GM21737 (cell line): ENCODE data around the gene TMEM40.
"Not testable (repeated sequence)": the region's sequence is repeated elsewhere in the genome, so short reads cannot be mapped to it uniquely, and the experiment has no call there.

ENCODE experiments used
- ATAC-seq: cut with Tn5 transposase; IDR thresholded peaks from one replicate; pipeline ENCODE4 v1.9.1; 2021; ENCODE audit warnings: mild to moderate bottlenecking, moderate library complexity; ENCODE audit not compliant: unreplicated experiment

TMEM40 gene

DNA sequence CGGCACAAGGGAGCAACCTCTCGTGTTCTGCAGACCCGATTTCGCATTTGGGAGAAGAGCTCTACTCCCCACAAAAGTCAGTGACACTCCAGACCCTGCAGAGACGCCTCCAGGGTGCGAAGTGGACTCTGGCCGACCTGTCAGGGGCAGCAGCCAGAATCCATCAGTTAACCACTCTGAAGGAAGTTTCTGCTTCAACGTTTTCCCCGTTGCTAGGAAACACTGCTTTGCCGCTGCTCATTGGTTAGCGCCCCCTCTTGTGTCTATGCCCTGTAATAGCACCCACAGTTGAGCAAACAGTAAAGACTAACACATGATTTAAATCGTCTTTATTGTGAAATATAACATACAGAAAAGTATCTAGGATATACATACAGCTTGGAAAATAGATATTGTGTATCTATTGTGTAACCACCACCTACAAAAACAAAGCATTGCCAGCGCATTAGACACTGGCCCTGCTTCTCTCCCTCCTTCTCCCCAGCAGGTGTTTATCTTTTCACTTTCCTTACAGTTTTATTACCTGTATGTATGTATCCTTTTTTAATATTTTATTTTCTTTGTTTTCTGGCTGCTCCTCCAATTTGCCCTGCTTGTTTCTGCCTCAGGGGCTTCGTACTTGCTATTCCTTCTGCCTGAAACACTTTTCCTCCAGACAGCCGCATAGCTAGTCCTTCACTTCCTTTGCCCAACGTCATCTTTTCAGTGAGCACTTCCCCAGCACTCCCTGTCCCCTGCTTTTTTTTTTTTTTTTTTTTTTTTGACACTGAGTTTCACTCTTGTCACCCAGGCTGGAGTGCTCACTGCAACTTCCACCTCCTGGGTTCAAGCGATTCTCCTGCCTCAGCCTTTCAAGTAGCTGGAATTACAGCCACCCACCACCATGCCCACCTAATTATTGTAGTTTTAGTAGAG lies 38.8 kb downstream of the TMEM40 start:
- ATAC-seq = peak; percentile 78

DNA sequence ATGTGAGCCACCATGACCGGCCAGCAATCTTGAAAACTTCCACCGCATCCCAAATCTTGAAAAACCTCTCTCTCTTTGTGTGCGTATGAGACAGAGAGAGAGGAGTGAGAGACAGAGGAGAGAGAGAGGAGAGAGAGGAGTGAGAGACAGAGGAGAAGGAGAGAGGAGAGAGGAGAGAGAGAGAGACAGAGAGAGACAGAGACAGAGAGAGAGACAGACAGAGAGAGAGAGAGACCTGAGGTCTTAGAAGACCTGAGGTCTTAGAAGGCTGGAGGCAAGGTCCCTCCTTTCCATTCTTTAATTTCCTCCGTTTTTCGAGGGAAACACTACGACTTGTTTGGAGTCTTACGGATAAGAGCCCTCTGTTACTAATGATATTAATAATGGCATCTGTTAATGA lies 39.5 kb downstream of the TMEM40 start:
- no peak for ATAC-seq

DNA sequence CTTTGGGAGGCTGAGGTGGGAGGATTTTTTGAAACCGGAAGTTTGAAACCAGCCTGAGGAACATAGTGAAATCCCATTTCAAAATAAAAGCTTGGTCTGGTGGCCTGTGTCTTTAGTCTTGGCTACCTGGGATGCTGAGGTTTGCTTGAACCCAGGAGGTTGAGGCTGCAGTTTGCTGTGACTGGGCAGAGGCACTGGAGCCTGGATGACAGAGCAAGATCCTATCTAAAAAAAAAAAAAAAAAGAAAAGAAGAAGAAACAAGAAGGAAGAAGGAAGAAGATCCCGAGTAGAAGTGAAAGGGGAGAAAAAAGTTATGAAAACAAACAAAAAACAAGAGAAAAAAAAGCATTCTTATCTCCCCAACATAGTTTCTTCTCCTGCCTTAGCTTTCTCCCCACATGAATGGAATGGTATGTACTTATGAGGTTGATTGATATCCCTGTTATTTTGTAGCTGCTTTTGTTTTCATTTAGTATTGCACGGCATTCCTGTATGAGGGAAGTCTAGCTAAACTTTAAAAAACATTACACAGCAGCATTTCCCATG lies 42.4 kb downstream of the TMEM40 start:
- no peak for ATAC-seq

DNA sequence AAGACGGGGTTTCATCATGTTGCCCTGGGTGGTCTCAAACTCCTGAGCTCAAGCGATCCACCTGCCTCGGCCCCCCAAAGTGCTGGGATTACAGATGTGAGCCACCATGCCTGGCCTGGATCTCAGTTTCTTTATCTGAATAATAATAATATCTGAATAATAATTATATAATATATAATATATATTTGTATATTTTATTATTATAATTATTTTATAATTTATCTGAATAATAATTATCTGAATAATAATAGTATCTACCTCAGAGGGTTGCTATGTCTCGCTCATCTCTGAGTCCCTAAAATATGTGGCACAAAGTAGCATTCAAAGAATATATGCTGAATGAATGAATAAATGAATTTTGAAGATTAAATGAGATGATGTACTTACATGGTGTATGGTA lies 44.8 kb downstream of the TMEM40 start:
- no peak for ATAC-seq

DNA sequence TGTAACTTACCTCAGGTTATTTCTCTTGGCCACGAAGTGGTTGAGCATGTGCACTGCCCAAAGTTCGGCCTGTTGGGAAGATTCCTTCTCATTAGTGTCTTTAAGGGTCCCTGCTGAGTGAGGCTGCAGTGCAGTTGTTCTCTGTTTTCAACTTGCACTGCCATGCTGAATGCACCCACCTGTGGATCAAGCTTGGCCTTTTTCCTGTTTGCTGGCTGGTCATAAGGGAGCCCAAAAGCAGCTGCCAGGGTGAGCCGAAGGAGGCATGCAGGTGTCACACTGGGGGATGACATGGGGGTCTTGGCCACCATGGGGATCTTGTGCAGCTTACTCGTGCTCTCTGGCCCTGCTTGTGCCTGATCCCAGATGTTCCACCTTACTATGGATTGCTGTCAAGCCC lies 49.0 kb downstream of the TMEM40 start:
- no peak for ATAC-seq

DNA sequence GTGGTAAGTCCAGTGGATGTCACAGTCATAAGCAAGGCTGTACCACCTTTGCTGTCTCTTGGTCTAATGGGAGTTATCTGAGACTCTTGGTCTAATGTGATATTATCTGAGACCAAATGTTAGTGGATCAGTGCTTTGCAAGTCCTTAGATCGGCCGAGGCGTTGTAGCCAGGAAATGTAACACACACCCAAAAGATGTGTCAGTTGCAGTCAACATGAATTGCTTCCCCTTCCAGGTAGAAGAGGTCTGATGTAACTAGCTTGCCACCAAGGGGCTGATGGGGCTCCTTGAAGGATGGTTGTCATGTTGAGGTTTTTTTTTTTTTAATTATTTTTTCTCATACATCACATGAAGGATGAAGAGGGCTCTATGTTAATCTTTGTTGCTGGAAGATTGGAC lies 49.7 kb downstream of the TMEM40 start:
- ATAC-seq = no peak

DNA sequence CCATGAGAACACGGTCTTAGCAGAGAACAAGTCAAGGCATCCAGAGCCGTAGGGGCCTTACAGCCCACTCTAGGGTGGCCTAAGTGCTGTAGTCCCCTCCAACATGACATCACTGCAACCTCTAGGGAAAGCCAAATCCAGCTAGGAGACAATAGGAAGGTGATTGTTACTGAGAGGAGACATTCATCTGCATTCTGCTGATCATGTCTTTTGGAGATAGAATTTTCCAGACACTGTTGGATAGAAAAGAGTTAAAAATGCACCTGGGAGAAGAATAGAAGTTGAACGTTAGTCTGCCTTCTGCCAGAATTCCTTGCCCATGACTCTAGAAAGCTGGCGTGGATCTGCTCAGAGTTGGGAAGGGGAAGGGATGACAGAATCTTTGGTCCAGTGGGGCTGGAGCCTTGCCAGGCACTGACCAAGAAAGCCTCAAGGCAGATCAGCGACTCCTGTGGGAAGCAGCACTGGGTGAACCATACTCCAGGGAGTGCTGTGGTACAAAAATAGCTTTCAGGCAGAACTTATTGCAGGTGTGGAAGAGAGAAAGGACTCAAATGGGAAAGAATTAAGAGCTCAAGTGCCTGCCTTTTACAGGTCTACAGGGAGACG lies 50.4 kb downstream of the TMEM40 start:
- ATAC-seq = no peak

DNA sequence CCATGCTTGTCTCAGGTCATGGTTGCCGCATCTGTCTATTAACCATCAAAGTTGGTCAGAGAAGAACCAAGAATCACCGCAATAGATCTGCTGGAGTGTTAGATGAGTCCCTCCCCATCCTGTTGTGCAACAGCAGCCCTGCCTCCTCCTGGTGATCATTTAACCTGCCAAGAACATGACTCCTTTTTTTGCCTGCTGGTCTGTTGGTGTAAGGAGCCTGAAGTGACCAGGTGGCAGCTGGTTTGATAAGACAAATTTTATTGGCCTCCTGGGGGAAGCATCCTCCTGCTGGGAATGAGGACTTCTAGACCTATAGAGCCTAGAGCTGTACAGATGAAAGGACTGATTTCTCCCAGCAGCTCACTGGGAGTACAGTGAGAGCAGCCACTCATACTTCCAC lies 51.6 kb downstream of the TMEM40 start:
- ATAC-seq = no peak

DNA sequence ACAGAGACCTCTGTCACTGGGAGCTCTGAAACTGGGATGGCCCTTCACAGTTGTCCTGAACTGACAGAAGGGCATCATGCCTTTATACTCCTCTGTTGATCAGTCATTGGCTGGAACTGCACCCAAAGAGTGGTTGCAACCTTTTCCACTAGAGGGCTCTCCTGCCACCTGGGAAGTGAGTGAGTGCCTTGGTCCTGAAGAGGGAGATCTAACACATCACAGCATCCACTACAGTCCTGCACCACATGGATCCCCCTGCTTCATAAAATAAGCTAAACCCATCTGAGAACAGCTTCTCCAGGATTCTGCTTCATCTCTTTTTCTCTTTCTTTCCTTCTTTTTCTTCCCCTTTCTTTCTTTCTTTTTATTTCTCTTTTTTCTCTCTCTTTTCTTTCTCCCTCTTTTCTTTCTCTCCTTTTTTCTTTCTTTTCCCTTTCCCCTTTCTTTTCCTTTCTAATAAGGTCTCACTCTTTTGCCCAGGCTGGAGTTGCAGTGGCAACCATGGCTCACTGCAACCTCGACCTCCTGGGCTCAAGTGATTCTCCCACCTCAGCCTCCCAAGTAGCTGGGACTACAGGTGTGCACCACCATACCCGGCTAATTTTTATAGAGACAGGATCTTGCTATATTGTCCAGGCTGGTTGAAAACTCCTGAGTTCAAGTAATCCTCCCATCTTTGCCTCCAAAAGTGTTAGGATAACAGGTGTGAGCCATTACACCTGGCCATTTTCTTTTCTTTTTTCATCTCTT lies 52.4 kb downstream of the TMEM40 start:
- ATAC-seq = no peak

DNA sequence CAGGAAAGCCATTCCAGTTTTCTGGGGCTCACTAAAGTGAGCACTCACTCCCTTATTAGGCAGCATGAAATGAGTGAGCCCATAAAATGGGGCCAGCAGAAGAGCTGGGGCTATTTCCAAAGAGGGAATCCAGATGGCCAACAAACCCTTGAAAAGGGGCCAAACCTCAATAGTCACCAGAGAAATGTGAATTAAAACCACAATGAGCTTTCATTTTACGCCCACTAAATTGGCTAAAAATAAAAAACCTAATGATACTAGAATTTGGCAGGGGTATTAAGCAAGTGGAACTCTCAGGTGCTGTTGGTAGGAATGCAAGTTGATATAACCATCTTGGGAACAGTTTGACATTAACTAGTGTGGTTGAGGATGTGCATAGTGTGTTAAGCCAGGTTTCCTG lies 53.1 kb downstream of the TMEM40 start:
- no peak for ATAC-seq

DNA sequence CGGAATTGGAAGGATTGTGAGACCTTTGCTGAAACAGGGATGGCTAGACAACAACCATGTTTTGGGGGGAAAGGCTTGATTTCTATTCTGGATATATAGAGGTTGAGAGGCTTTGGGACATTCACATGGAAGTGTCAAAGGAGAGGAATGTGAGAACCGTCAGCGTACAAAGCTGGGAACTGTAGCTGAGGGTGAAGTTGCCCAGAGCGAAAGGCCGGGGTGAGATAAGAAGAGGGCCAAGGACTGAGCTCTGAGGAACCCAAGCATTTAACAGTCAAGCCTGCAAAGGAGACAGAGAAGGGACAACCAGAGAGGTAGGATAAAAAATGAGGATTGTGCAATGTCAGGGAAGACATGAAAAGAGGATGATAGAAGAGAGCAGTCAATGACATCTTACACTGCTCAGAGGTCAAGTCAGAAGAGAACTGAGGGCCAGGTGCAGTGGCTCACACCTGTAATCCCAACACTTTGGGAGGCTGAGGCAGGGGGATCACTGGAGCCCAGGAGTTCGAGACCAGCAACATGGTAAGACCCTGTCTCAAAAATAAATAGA lies 53.6 kb downstream of the TMEM40 start:
- ATAC-seq = no peak

DNA sequence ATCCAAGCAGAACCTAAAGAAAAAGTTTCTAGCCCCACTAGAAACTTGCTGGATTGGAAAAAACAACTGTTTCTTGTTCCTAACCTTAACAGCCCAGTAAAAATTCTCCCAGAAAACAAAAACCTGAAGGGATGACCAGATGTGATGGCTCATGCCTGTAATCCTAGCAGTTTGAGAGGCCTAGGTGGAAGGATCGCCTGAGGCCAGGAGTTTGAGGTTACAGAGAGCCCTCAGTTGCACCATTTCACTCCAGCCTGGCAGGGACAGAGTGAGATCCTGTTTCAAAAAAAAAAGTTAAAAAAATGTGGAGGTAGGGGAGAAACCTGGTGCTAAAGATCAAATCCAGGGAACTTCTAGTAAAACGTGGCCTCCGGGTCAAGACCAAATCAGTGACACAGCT lies 56.6 kb downstream of the TMEM40 start:
- ATAC-seq = no peak

DNA sequence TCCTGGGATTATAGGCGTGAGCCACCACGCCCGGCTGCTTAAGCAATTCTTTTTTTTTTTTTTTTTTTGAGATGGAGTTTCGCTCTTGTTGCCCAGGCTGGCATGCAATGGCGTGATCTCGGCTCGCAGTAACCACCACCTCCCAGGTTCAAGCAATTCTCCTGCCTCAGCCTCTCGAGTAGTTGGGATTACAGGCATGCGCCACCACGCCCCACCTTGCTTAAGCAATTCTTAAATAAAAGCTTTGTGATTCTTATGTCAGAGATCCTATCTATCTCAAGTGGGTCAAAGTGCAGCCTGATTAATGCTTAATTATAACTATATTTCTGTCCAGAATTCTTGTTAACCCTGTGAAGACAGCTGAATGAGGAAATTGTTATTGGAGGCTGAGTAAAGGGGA lies 57.5 kb downstream of the TMEM40 start:
- ATAC-seq = not testable (repeated sequence)

DNA sequence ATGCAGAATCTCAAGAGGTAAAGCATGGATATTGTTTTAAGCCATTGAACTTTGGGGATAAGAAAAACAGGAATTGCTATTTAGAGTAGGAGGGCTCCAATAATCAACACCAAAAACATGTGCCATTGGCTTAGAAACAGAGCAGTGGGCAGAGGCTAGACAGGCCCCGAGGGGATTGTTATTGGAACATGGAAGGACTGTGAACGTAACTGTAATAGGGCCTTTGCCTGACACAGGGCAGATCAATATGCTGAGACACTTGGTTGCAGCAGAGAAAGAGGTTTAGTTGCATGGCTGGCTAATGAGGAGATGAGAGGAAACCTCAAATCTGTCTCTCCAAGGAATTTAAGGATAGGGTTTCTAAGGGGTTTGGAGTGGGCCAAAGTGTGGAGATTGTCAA lies 58.3 kb downstream of the TMEM40 start:
- no peak for ATAC-seq

DNA sequence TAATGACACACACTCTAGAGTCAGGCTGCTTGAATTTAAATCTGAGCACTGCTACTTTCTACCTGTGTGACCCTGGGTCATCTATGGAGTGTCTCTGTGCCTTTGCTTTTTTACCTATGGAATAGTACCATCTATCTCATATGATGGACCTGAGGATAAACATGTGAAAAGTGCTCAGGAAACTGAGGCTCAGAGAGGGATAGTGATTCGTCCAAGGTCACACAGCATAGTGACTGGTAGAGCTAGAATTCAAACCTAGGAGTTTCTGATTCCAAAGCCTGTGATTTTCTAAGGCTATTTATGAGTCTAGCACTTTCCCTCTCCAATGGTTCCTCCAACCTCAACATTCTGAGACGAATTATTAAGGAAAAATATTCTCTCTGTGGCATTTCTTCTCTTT lies 63.1 kb downstream of the TMEM40 start:
- ATAC-seq = no peak

DNA sequence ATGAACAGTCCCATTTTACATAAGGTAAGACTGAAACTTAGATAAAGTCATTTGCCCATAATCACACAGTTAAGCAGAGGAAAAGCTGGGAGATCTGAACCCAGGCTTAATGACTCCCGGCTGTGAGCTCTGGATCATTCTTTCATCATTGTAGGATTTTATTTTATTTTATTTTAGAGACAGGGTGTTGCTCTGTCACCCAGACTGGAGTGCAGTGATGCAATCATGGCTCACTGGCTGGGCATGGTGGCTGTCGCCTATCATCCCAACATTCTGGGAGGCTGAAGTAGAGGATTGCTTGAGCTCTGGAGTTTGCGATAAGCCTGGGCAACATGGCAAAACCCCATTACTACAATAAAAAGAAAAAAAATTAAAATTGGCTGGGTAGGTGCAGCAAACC lies 63.9 kb downstream of the TMEM40 start:
- no peak for ATAC-seq

DNA sequence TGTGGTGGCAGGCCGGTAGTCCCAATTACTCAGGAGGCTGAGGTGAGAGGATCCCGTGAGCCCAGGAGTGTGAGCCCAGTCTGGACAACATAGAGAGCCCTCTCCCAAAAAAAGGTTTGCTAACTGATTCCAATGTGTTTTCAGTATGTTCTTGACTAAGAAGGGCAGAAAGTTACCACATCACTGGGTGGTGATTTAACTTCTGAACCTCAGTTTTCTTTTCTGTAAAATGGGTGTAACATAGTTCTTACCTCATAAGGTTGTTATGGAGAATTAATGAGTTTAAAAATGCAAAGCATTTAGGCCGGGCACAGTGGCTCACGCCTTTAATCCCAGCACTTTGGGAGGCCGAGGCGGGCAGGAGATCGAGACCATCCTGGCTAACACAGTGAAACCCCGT lies 66.6 kb downstream of the TMEM40 start:
- no peak for ATAC-seq

DNA sequence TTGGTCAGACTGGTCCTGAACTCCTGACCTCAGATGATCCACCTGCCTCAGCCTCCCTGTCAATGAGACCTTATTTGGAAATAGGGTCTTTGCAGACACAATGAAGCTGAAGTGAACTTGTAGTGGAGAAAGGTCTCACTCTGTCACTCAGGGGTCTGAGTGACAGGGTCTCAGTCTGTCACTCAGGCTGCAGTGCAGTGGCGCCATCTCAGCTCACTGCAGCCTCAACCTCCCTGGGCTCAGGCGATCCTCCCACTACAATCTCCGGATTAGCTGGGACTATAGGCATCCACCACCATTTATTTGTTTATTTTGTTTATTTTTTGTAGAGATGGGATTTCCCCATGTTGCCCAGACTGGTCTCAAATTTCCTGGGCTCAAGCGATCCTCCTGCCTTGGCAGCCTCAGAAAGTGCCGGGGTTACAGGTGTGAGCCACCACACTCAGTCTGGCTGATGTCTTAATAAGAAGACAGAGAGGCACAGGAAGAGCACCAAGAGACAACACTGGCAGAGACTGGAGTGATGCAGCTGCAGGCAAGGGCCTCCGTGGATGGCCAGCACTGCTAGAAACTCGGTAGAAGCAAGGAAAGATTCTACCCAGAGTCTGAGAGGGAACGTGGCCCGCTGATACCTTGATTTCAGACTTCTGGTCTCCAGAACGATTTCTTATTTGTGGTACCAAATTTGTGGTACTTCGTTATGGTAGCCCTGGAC lies 68.9 kb downstream of the TMEM40 start:
- no peak for ATAC-seq

DNA sequence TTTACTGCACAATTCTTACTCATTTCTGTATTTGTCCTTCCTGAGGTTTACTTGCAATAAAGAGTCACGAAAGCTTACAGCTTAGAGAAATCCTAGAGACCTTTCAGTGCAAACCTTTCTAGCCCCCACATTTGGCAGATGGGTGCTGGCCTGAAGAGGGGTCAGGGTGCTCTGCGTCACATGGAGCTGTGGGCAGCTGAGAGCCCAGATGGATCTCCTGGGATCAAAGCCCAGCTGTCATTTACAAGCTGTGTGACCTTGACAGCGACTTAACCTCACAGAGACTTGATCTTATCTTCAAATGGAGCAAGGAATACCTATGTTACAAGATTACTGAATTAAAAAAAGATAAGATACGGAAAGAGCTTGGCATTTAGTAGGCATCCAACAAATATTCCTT lies 71.1 kb downstream of the TMEM40 start:
- ATAC-seq = no peak

DNA sequence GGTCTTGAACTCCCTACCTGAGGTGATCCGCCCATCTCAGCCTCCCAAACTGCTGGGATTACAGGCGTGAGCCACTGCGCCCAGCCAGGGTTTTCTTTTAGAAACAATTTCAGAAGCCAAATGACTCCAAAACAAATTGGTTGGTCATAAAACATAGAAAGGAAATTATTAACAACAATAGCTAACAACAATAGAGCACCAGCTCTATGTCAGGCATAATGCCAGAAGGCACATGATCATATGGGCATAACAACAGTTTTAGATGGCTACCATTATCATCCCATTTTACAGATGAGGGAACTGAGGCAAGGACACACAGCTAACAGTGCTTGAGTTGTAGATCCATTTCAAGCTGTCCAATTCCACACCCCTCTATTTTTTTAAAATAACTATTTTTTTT lies 73.0 kb downstream of the TMEM40 start:
- no peak for ATAC-seq
